DND-41 (cell line): Measurements from ENCODE around the gene GNB5.

ENCODE experiments used
- ATAC-seq: fragments of 200-7000 bp; cut with Tn5 transposase; 3 replicates; pipeline ENCODE4 v1.9.1; 2021; ENCODE audit warnings: low read depth; ENCODE audit not compliant: insufficient read depth
- DNase-seq: peaks from one replicate; pipeline ENCODE4 v3.0.0-alpha.2; 2020
- H2AFZ ChIP-seq: 2 replicates; pipeline ENCODE4 v1.6.0; 2012; ENCODE audit warnings: low read depth, low read length
- H3K27ac ChIP-seq: 2 replicates; pipeline ENCODE4 v1.5.1; 2012; ENCODE audit warnings: low read length, inconsistent platforms
- H3K27me3 ChIP-seq: fragments of 200-600 bp; sonication (generic); 2 replicates; pipeline ENCODE4 v1.6.0; 2012; ENCODE audit warnings: low read length, mild to moderate bottlenecking, inconsistent platforms; ENCODE audit not compliant: insufficient read depth, poor library complexity
- H3K36me3 ChIP-seq: 2 replicates; pipeline ENCODE4 v1.5.1; 2012; ENCODE audit warnings: low read length, inconsistent platforms; ENCODE audit not compliant: insufficient read depth
- H3K4me1 ChIP-seq: 2 replicates; pipeline ENCODE4 v1.5.1; 2012; ENCODE audit warnings: mild to moderate bottlenecking, low read length; ENCODE audit not compliant: insufficient read depth
- H3K4me2 ChIP-seq: 2 replicates; pipeline ENCODE4 v1.6.0; 2012; ENCODE audit warnings: mild to moderate bottlenecking, moderate library complexity, low read length, inconsistent platforms; ENCODE audit not compliant: insufficient read depth
- H3K4me3 ChIP-seq, 2 experiments: fragments of 200-600 bp in 1 of 2; shearing (Covaris generic) in 1 of 2; 2 replicates each; pipeline ENCODE4 v1.5.1; 2012 to 2016; ENCODE audit warnings: inconsistent platforms in 2 of 2, low read length in 2 of 2, mild to moderate bottlenecking in 2 of 2, low read depth in 1 of 2, moderate library complexity in 1 of 2
- H3K79me2 ChIP-seq: 2 replicates; pipeline ENCODE4 v1.6.0; 2012; ENCODE audit warnings: low read length, inconsistent platforms; ENCODE audit not compliant: insufficient read depth
- H3K9ac ChIP-seq: 2 replicates; pipeline ENCODE4 v1.6.0; 2012; ENCODE audit warnings: low read depth, mild to moderate bottlenecking, inconsistent platforms, low read length, moderate library complexity
- H3K9me3 ChIP-seq: 2 replicates; pipeline ENCODE4 v1.5.1; 2012; ENCODE audit warnings: low read length, moderate library complexity, mild to moderate bottlenecking, inconsistent platforms; ENCODE audit not compliant: insufficient read depth, severe bottlenecking
- H4K20me1 ChIP-seq: 2 replicates; pipeline ENCODE4 v1.6.0; 2012; ENCODE audit warnings: low read length; ENCODE audit not compliant: insufficient read depth
- EZH2 ChIP-seq: IDR thresholded peaks from 3 replicates; pipeline ENCODE4 v1.6.1; 2012; ENCODE audit warnings: borderline replicate concordance, low read depth, mild to moderate bottlenecking, moderate library complexity, low read length, inconsistent platforms; ENCODE audit not compliant: severe bottlenecking
- TF ChIP-seq, protein P1 (sequence below): IDR thresholded peaks from 2 replicates; pipeline ENCODE4 v1.5.1; 2012; ENCODE audit warnings: borderline replicate concordance, low read length, moderate library complexity, mild to moderate bottlenecking; ENCODE audit not compliant: poor library complexity, severe bottlenecking; ENCODE audit errors: extremely low read depth

The GNB5 gene

DNA sequence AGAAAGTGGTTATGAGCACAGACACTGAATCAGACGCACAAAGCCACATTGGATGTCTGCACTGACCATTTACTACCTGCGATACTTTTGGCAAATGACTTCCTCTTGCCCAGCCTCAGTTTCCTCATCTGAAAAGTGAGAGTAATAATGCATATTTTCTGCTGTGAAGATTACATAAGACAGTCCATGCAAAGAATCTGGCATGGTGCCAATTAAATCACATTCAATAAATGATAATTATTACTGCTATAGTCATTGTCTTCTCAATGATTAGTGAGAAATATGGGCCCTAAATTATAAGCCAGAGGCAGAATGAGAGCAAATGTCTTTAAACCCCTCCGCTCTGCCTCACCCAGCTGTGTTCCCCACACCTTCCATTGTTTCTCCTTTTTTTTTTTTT is 62.6 kb downstream of the GNB5 start:
- ATAC-seq, result no peak

DNA sequence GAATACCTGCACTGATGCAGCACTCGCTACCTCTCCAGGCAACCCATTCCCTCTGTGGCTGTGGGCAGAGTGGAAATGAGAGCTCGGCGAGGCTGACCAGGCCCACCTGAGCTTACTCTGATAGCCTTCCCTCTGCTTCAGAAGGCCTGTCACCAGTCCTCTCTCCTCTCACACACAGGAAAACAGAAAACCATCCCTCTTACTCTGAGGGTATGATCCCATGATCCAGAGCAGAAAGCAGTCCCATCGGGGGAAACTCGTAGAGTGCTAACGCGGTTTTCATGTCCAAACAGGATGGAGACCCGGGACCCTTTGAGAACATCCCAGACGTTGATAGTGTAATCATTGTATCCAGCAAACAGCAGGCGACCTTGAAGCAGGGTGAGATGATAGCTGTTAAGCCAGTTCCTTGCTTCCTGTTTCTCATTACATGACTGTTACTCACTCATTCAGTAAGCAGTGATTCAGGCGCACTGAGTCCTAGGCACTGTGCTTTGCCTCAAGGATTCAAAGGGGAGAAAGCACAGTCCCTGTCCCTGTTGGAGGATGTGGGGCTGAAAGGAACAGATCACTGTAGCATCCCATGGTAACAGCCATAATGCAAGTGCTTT is 66.8 kb downstream of the GNB5 start:
- Histone ChIP-seq H3K27ac (no peak overlapping the region), H3K4me2 (no peak overlapping the region), H3K79me2 (no peaks in the 10 kb centered on the region), H3K27me3 (no peaks in the 10 kb centered on the region), H3K4me1 (no peaks in the 10 kb centered on the region), H3K9ac (no peak overlapping the region), H3K36me3 (no peaks in the 10 kb centered on the region), H3K4me3 (no peak overlapping the region), H3K9me3 (no peaks in the 10 kb centered on the region), H2AFZ (no peak overlapping the region), H4K20me1 (no peaks in the 10 kb centered on the region)
- DNase-seq (no peak), ATAC-seq (no peak)
- TF ChIP-seq, protein P1, sequence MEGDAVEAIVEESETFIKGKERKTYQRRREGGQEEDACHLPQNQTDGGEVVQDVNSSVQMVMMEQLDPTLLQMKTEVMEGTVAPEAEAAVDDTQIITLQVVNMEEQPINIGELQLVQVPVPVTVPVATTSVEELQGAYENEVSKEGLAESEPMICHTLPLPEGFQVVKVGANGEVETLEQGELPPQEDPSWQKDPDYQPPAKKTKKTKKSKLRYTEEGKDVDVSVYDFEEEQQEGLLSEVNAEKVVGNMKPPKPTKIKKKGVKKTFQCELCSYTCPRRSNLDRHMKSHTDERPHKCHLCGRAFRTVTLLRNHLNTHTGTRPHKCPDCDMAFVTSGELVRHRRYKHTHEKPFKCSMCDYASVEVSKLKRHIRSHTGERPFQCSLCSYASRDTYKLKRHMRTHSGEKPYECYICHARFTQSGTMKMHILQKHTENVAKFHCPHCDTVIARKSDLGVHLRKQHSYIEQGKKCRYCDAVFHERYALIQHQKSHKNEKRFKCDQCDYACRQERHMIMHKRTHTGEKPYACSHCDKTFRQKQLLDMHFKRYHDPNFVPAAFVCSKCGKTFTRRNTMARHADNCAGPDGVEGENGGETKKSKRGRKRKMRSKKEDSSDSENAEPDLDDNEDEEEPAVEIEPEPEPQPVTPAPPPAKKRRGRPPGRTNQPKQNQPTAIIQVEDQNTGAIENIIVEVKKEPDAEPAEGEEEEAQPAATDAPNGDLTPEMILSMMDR, result no peak
- no peak for TF ChIP-seq EZH2

More for the DNA sequence above, 62.6 kb downstream of the GNB5 start:
- Histone ChIP-seq H2AFZ (no peak overlapping the region), H3K4me2 (no peak overlapping the region), H3K9ac (no peak overlapping the region), H4K20me1 (no peaks in the 10 kb centered on the region), H3K4me3 (no peak overlapping the region), H3K9me3 (no peaks in the 10 kb centered on the region), H3K4me1 (no peaks in the 10 kb centered on the region), H3K27ac (no peak overlapping the region), H3K36me3 (peaks cover 7% of the 10 kb centered on the region), H3K79me2 (no peaks in the 10 kb centered on the region), H3K27me3 (no peaks in the 10 kb centered on the region)
- DNase-seq, result no peak
- TF ChIP-seq EZH2, result no peak
- TF ChIP-seq, protein P1, result no peak

DNA sequence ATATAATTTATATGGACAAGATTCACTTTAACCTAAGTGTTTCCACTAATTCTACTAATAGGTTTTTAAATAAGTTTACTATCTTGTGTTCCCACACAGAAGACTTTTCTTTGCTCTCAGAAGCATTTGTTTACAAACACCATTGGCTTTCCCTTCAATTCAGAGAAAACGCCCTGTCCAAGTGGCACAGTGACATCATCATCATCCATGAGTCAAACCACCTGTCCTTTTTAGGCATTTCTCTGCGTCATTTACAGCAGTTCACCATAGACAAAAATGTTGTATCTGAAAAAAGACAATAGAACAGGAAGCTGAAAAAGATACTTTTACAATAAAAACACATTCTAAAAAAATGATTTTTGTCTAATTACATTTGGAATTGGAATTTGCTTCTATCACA is 69.3 kb downstream of the GNB5 start:
- no peak for TF ChIP-seq EZH2
- TF ChIP-seq, protein P1, result no peak
- Histone ChIP-seq H2AFZ (no peak overlapping the region), H3K4me3 (no peak overlapping the region), H3K27me3 (no peaks in the 10 kb centered on the region), H3K4me1 (no peaks in the 10 kb centered on the region), H3K27ac (no peak overlapping the region), H3K9me3 (no peaks in the 10 kb centered on the region), H3K79me2 (no peaks in the 10 kb centered on the region), H4K20me1 (no peaks in the 10 kb centered on the region), H3K36me3 (no peaks in the 10 kb centered on the region), H3K9ac (no peak overlapping the region), H3K4me2 (no peak overlapping the region)
- no peak for ATAC-seq
- no peak for DNase-seq
